Stimulated activated CD8-positive, alpha-beta memory T cell treated with anti-CD3 and anti-CD28 coated beads, Interleukin-15, amount 100 ng/mL, for 1 hour (primary cell): Measurements from ENCODE around the gene ZNF354C.

ENCODE experiments used
- DNase-seq: peaks from one replicate; pipeline ENCODE4 v3.0.0-alpha.2; 2020; ENCODE audit warnings: low read depth

The ZNF354C gene

GRCh38 chr5:179127136-179128040, 67.2 kb downstream of the ZNF354C start:
- no peak for DNase-seq

DNA sequence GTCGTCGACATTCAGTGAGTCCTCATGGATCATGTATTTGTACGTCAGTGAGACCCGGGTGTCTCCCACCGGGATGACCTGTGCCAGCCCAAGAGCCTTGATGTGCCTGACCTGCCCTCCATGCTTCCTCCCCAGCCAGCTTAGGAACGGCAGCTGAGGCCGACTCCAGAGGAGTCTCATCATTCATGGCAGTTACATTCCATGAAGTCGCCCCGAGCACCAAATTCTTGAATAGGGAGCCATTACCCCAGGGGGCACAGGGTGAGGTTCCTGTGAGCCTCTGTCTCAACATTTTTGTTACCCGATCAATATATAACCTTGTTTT, 67.8 kb downstream of the ZNF354C start:
- no peak for DNase-seq

DNA sequence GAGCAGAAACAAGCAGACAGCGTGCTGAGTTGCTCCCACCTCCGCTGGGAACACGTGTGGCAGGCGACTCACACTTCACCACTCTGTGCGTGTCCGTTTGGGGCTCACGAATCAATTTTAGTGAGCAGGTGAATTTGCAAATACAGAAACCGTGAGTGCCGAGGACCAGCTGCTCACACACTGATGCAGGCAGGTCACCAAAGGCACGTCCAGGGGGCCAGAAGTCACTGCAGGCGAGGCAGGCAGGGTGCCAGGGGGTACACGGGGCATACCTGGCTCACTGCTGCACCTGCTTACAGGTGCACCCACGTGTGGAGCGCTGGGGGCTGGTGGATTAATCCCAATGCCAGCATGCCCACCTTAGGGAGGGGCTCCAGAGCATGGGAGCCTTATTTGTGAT, 68.8 kb downstream of the ZNF354C start:
- DNase-seq = no peak

DNA sequence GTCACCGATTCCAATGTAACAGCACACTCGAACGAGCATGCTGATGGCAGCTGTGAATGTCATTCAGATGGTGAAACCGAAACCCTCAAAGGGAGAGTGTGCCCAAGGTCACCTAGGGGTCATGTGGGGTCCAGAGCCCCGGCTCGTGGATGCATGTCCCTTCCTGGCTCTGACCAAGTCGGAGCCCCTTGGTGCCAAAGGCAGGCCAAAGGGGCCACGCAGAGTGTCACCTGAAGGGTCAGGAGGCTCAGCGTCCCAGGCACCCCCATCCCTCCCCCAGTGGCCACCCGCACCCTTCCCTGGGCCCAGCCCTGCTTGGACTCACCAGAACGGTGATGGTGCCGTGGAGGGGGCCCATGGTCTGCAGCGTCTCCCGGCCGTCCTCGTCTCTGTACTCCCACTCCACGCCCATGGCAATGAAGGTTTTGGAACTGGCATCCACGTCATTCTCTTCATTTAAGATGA, 69.5 kb downstream of the ZNF354C start:
- DNase-seq = no peak

DNA sequence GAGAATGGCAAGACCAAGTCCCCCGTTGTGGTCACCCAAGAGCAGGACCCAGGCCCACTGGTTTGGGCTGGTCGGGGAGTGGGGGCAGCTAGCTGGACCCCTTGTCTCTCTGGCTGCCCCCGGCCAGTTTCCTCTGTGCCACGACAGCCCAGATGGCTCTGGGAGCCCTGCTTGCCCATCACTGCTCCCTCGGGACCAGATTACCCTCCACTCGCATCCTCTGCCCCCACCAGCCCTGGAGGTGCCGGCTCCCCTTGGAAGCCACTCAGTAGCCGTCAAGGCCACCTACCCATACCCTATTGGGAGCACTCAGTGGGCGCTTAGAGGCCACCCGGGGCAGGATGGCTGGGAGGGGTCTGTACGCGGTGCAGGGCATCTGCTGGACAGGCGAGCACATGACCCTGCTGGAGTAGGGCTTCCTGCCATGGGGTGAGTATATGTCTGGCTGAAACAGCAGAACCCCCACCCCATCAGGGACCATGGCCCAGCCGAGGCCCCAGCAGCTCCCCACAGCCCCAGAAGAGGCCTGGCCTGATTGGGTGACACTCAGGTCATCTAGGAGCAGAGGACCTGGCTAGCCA, 70.0 kb downstream of the ZNF354C start:
- no peak for DNase-seq

DNA sequence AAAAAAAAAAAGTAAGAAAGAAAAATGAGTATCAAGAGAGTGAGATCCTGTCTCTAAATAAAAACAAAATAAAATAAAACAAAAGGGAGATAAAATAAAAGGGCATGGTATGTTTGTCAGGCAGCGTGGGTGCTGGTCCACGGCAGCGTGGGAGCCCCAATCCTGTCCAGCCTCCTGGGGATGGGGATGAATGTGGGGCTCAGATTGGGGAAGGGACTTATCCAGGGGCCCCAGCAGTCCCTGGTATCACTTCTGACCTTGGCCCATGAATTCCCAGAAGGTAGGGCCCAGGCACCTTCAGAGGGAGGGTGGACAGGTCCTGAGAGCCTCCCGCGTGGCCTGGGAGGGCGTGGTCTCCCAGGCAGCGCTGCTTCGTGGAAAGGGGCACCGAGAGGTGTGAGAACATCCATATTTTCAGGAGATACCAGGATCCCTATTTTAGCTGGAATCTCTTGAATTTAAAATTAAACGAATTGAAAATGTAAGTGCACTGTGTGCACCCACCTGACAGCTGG, 71.2 kb downstream of the ZNF354C start:
- DNase-seq = no peak

GRCh38 chr5:179131886-179132585, 71.9 kb downstream of the ZNF354C start:
- no peak for DNase-seq

DNA sequence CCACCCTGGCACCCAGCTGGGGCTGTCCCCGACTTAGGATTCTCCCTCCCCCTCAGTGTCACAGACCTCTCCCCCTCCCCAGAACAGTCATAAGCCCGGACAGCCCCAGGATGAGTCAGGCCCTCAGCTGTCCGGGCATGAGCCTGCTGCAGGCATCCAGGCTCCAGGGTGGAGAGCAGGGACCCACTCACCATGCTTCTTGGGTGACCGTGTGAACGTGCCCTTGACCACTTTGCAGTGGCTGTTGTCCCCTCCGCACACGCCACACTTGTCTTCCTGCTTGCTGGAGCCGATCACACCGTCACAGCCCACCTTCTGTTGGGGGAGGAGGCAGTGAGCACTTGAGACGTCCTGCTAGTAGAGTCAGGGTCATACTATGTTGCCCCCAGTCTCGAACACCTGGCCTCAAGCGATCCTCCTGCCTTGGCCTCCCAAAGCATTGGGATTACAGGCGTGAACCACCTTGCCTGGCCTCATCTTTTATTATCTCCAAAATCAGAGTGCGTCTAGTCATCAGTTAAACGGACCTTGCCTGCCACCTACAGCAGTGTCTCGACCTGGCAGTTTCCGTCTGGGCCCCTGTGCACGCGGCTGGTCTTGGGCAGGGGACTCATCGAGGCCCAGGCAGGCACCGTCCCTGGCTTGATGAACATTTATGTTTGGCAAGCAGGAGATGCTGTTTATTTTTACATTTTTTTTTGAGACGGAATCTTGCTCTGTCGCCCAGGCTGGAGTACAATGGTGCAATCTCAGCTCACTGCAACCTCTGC, 72.6 kb downstream of the ZNF354C start:
- DNase-seq = no peak
